ENCODE measurements around the gene DNM1. TPM values are rescaled to one million over a fixed set of nuclear protein-coding genes. Genes with fewer than 3 reads are reported as not detected.

Gene DNM1
- total and polyA plus RNA-seq, 2 of the 8 experiments (the other 6 are each of a cell fraction or from before 2014, with no cell fraction given) = 34.3 to 62.7 TPM

- TF ChIP-seq EP300 (IDR thresholded peaks at IDR 0.05; ENCODE audit: borderline replicate concordance in 1 of 2, low read depth in 2 of 2, low read length in 2 of 2) (no peak), POU5F1 (IDR thresholded peaks at IDR 0.05; ENCODE audit: low read depth, low read length) (no peak), SRF (IDR thresholded peaks at IDR 0.05; ENCODE audit: low read depth, low read length) (no peak), POLR2A (IDR thresholded peaks at IDR 0.05; ENCODE audit: control extremely low read depth in 1 of 2, low read depth in 2 of 2, low read length in 2 of 2) (peak in 1 of 2 experiments; percentile 61; a peak in 2 of 3 replicates), NANOG (IDR thresholded peaks at IDR 0.05; ENCODE audit: insufficient read depth, low read depth, low read length, poor library complexity, severe bottlenecking) (no peak), SP4 (IDR thresholded peaks at IDR 0.05; ENCODE audit: low read length) (no peak), CHD2 (IDR thresholded peaks at IDR 0.05; ENCODE audit: low read length) (no peak), EZH2 (IDR thresholded peaks at IDR 0.05; ENCODE audit: low read depth, low read length, severe bottlenecking) (no peak), RBBP5 (IDR thresholded peaks at IDR 0.05; ENCODE audit: borderline replicate concordance, low read depth, low read length) (no peak), PHF8 (conservative IDR thresholded peaks at IDR 0.05; ENCODE audit: low read depth, low read length) (peak; percentile 64), KDM5A (IDR thresholded peaks at IDR 0.05; ENCODE audit: low read length) (no peak), E2F6 (IDR thresholded peaks at IDR 0.05) (no peak), MAX (IDR thresholded peaks at IDR 0.05) (peak; percentile 8; the same call in 1 of the 2 replicates), SP2 (IDR thresholded peaks at IDR 0.05; ENCODE audit: low read length) (no peak), CREB1 (IDR thresholded peaks at IDR 0.05) (0 out of 2 replicates have a peak, but pooled peaks have one; percentile 1), SIN3A (conservative IDR thresholded peaks at IDR 0.05 in 1 of 2, IDR thresholded peaks at IDR 0.05 in 1 of 2; ENCODE audit: low read depth in 1 of 2, low read length in 2 of 2) (peak in 1 of 2 experiments; percentile 52; a peak in 1 of 4 replicates), GABPA (IDR thresholded peaks at IDR 0.05; ENCODE audit: borderline replicate concordance, insufficient read depth, low read length) (peak; percentile 42; the same call in 1 of the 2 replicates), FOSL1 (IDR thresholded peaks at IDR 0.05; ENCODE audit: insufficient read depth, low read depth, low read length) (0 out of 2 replicates have a peak, but pooled peaks have one; percentile 26), CBX5 (IDR thresholded peaks at IDR 0.05; ENCODE audit: low read depth, low read length) (no peak), CTBP2 (IDR thresholded peaks at IDR 0.05; ENCODE audit: borderline replicate concordance, insufficient read depth, insufficient read length, low read length) (no peak)
- TF ChIP-seq, protein P1, sequence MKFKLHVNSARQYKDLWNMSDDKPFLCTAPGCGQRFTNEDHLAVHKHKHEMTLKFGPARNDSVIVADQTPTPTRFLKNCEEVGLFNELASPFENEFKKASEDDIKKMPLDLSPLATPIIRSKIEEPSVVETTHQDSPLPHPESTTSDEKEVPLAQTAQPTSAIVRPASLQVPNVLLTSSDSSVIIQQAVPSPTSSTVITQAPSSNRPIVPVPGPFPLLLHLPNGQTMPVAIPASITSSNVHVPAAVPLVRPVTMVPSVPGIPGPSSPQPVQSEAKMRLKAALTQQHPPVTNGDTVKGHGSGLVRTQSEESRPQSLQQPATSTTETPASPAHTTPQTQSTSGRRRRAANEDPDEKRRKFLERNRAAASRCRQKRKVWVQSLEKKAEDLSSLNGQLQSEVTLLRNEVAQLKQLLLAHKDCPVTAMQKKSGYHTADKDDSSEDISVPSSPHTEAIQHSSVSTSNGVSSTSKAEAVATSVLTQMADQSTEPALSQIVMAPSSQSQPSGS (IDR thresholded peaks at IDR 0.05; ENCODE audit: low read length) = no peak
Measured at GRCh38 chr9:128203024-128203706, at the start of gene DNM1 (continued).
